Activated effector memory CD4-positive, alpha-beta T cell treated with Interleukin-2 at 50 U/mL for 16 hours (primary cell): Measurements from ENCODE around the gene MLLT6.
A peak's percentile ranks its signal among the peaks of the same experiment; 100 is the strongest.

ENCODE experiments used
- DNase-seq: peaks from one replicate; pipeline ENCODE4 v3.0.0-alpha.2; 2020

The MLLT6 gene

DNA sequence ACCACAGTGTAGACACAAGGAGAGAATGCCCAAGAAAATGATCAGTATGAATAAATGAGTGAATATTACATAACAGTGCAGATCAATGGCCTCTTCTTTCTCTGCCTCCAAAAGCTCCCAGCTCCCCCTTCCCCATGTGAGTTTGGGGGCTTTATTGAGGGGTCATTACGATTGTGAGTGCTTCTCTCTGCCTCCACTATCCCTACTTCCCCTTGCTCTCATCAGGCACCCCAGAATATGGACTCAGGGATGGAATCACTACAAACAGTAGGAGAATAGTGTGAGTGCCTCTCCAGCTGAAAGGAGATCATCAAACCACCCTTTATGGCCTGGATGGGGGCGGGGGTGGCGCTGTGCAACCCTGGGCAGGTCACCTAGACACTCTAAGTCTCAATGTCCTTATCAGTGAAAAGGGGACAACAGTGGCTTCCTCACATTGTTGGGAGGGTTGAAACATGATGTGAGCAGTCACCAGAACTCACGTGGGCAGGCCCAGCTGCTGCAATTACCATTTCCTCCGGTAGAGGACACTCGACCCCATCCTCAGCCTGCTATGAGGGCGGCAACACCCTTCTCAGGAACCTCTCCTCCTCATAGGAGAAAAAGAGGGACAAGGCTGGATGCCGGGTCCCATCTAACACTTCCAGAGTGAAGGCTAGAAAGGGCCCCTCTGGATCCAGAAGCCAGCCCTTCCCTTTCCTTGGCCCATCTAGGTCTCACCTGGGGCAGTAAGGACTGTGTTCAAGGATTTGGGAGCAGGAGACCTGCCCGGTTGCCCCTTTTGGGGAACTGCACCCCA is 28.2 kb upstream of the MLLT6 start:
- DNase-seq: peak; percentile 68

DNA sequence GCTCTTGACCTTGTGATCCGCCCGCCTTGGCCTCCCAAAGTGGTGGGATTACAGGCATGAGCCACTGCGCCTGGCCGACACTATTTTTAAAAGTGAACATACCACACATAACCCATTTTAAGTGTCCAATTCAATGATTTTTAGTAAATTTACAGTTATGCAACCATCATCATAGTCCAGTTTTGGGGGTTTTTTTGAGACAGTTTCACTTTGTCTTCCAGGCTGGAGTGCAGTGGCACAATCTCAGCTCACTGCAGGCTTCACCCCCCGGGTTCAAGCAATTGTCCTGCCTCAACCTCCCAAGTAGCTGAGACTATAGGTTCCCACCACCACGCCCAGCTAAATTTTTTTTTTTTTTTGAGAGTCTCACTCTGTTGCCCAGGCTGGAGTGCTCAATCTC is 27.3 kb upstream of the MLLT6 start:
- no peak for DNase-seq

DNA sequence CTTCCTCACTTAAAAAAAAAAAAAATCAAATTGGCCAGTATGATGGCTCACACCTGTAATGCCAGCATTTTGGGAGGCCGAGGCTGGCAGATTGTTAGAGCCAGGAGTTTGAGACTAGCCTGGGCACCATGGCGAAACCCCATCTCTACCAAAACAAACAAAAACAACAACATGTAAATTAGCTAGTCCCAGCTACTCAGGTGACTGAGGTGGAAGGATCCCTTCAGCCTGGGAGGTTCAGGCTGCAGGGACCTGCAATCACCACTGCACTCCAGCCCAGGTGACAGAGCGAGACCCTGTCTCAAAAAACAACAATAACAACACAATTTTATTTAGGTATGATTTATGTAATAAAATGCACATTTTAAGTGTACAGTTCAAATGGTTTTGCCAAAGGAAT is 24.0 kb upstream of the MLLT6 start:
- no peak for DNase-seq

DNA sequence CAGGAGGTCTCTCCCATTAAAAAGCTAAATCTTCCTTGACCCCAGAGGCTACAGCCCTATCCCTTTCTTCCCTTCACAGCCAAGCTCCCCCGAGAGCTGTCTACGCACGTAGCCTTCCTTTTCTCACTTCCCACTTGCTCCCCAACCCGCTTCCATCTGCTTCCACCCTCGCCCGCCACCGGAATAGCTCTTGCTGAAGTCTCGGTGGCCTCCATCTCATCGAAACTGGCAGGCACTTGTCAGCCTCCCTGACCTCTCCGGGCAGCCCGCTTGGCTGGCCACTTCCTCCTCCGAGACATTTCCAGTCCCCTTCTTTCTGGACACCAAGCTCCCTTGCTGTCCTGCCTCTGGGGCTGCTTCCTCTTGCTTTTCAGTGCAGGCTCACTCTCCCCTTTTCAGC is 19.6 kb upstream of the MLLT6 start:
- DNase-seq: no peak

DNA sequence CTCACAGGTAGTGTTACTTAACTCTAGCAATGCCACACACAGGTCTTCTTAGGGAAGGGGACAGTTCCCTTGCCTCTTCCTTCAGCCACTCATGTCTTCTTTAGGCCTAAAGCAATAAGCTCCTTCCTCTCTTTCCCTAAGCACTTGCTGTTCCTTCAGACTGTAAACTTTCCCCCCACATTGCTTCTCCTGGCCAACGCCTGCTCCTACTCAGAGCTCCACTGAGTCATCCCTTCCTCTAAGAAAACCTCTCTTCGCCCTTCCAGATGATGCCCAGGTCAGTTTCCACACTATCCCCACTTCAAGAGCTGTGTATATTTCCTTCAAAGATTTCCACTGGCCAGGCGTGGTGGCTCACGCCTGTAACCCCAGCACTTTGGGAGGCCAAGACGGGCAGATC is 17.8 kb upstream of the MLLT6 start:
- no peak for DNase-seq

DNA sequence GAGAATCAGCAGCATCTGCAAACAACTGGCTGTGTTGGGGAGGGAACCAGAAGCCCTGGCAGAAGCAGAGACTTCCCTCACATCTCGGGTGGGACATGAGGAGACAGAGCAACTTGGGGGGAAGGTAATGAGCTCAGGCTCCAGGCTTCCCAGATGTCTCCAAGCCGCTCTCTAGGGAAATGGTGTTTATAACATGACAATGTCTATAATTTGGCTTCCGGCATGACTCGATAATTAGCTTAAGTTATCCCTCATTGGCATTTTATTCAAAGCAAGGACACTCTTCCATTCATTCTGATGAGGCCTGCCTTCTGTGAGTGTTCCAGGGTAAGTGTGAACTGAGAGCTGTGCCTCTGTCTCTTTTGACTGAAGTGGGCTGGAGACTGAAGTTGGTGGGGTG is 14.7 kb upstream of the MLLT6 start:
- no peak for DNase-seq

DNA sequence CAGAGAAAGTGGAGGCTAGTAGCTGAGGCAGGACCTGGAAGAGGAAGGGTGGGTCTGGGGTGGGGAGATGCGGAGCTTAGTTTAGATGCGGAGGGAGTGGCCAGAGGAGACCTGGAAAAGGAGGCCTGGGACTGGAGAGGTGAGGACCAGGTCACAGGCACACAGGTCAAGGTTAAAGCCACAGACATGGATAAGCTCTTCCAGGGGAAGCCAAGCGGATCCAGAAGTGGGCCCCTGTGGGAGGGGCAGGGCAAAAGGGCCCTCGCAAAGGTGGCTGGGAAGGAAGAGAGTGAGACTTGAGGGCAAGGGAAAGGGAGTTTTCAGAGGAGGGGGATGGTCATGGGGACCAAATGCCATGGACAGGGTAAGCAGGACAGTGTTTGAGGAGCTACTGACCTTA is 13.9 kb upstream of the MLLT6 start:
- no peak for DNase-seq

DNA sequence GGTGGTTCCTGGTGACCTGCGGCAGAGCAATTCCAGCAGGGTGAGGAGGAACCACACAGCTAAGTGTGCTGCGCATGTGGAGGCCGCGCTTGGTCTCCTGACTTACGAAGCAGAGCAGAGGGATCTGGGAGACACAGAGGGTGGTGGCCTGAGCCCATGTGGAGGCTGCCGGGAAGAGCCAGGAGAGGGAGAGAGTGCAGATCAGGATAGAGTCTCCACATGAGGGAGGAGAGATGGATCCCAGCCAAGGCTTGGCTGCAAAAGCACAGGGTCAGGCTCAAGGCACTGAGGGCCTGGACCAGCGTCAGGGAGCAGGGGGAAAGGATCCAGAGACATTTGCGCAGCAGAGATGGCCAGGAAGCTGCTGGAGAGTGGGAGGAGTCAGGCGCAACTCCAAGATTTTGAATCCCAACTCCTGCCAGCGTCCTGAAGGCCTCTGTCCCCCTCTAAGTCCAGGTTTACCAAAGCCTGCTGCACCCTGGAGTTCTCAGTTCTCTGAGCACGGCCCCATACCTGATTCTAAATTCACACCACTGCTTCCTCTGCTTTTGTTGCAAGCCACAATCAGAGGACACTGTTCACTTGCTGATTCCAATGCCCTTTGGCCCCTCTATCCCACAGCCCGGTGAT is 11.3 kb upstream of the MLLT6 start:
- DNase-seq: no peak

DNA sequence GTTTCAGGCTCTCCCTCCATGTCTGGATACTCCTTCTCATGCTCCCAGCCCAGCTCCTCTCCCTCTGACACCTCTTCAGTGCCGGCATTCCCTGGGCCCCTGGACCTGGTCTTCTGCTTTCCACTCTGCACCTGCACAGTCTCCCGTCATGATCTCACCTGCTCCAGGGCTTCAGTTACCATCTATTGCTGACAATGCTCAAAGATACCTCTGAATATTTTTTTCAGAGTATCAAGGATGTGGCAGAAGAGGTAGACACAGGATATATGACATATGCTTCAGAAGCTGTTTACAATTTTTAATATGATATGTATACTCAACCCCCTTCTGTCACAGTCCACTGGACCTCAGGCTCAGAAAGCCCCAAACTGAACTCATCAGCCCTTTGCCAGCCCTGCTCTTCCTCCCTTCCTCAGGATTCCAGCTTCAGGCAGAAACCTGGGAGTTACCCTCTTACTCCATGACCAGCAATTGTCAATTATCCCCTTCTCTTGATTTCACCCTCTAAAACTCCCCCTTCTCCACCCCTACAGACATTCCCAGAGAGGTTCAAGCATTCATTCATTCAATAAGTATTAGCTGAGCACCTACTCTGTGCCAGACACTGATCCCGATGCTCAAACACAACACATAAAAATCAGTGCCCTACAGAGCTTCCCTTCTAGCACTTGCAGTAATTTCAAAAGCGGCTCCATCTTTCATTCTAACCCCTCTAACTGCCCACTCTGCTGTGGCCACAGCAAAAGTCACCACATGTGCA is 7.8 kb upstream of the MLLT6 start:
- DNase-seq: no peak

DNA sequence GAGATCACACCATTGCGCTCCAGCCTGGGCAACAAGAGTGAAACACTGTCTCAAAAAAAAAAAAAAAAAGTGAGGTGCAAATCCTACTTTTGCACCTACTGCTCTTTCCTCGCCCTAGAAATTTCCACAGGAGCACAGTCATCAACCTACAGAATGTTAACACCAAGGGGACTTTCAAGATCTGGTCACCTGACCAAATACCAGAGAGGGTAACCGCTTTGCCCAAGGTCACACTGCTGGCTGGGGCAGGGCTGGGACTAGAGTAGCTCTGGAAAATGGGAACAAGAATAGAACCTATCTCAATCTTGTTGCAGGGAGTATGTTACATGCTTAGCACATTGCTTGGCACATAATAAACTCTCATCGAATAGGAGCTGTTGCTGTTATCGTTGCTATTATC is 6.3 kb upstream of the MLLT6 start:
- DNase-seq: no peak

DNA sequence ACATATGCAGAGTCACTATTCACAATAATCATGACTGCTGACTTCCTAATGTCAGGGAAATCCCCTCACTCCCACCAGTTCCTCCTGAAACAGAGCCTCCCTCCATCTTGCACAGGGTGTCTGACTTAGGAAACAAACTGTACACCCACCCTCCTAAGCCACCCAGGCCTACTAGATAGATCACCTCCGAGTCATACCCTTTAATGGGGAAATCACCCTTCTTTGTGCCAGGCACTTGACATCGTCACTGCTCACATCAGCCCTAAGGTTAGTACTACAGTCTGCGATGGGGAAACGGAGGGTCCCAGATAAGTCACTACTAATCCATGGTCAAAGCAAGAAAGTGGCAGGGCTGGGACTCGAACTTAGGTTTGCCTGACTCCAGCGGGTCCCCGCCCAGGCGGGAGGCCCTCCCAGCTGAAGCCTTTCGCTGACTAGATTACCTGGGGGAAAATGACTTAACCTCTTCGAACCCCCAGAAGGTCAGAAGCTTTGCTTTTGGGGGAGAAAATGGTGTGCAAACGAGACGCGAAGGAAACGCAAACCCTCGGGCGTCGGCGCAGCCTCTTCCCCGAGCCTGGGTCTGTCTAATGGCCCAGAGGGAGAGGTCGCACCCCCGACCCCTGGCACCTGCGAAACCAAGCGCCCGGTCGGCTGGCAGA is 3.4 kb upstream of the MLLT6 start:
- DNase-seq: peak; percentile 57

DNA sequence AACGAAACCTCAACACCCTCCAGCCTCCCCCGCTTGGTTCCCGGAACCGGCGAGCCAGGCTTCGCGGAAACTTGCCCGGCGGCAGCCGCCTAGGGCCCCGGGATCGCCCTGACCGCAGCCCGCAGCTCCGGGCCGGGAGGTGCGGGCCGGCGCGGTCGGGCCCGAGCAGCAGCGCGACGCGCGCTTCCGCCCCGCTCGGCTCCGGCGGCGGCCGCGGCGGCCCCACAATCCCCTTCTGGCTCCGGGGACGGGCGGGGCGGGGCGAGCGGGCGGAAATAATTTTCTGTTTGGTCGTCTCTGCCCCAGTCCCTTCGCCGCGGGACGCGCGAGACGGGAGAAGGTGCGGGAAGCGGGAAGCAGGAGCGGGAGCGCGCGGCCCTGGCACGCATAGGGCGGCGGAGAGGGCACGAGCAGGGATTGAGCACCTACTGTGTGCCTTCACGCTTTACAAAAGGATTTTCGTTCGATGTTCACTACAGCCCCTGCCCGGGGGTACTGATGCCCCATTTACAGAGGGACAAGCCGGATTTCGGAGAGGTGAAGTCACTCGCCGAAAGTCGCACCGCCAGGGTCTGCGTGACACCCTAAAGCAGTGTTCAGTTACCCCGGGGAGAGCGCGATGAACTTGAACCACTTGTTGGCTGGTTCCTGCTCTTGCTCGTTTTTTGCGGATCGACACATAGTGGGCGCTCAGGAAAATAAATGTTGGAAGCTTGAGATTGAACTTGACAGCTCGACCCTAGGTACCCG is 2.7 kb upstream of the MLLT6 start:
- DNase-seq: peak; percentile 76

DNA sequence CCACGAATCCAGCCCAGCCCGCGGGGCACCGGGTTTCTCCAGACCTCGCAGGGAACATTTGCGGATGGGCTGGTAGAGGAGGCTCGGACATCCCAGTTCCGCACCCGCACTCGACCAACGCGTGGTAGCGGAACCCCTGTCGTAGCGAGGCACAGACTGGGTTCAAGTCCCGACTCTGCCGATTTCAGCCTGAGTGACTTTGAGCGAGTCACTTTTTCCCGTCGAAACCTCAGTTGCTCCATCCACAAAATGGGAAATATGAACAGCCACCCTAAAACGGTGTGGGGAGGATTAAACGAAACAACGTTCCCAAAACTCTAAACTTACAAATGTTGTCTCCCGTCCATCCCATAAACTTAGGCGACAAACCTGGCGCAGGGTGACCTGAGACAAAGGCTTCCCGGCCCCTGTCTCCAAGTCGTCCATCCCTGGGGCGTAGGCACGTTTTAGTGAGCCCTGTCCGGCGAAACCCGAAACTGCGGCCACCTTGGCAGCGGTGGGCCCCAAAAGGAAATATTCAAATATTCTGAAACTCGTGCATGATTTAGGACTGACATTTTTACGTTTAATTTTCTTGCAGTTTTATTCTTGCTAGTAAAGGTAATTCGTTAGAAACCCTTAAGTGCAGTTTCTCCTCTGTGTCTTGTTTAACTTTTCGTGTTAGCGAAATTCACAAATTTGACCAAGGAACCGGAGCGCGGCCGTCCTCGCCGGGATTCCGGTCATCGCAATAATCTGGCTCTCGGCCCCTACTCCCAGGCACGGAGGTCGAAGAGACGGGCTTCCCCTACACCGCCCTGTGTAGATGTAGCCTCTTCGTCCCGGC is 1.9 kb upstream of the MLLT6 start:
- DNase-seq: peak; percentile 5

DNA sequence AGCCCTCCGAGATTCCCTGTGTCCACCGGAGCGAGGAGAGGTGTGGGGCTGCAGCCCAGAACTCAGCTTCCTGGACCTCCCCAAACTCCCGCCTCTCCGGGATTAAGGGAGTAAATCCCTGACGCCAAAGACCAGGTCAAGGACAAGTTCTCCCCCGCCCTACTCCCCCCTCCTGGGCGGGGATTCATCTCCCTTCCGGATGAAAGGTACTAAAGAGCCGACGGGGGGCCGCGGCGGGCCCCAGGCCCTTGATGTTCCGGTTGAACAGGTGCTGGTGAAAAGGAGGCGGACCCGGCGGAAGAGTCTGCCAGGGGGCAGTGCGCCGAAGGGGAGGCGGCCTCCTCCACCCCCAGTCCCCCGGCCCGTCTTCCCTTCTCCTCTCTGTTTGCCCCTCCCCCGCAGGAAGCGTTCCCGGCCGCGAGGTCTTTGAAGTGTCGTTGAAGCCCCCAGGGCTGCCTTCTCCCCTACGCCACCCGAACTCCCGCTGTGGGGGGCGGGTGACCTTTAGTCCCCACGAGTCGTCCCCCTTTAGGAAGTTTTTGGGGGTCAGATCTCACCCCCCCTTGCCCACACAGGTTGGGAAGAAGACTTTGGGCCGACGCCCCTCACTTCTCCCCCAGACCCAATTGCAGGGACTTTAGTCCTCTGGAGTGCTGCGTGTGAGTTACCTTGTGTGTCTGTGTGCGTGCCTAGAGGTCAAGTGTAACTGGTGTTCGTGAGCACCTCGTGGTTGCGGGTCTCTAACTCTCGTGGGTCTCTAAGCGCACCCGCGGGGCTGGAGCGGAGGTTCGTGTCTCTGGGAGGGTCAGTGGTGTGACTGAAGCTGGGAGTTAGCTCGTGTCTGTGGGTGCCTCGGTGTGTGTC is 1.1 kb upstream of the MLLT6 start:
- DNase-seq: peak; percentile 58

DNA sequence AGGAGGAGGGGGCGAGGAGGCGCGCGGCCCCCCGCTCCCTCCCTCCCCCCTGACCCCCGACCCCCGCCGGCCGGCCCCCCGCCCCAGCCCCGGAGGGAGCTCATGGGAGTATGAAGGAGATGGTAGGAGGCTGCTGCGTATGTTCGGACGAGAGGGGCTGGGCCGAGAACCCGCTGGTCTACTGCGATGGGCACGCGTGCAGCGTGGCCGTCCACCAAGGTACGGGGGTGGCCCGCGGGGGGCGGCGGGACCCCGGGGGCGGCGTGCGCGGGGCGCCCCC is 390 bp downstream of the MLLT6 start:
- no peak for DNase-seq

DNA sequence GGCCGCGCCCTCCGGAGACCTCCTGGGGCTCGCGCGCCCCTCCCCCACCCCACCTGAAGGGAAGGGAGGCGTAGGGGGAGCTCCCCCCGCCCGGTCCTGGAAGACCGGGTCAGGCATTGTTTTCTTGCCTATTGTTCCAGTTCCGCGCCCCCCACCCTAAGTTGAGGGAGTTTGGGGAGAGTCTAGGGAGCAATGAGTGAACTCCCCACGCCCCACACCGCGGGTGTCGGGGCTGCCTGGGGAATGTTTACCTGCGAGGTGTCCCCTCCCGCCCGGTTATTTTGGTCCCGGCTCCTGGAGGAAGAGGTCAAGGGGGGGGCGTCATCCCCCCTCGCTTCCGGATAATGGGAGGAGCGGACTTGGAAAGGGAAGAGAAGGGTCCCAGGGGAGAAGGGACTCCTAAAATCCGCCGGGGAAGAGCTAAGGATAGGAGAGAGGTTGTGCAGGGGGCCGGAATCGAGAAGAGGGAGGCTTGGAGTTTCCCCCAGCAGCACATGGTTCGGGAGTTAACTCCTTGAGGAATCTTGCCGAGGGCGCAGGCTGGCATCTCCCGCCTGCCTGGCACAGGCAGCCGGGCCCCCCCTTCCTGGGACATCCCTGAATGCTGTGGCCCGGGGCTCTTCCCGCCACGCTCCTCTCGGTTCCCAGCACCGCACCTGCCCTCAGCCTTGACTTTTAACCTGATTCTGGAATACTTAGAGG is 881 bp downstream of the MLLT6 start:
- peak; percentile 32 for DNase-seq

DNA sequence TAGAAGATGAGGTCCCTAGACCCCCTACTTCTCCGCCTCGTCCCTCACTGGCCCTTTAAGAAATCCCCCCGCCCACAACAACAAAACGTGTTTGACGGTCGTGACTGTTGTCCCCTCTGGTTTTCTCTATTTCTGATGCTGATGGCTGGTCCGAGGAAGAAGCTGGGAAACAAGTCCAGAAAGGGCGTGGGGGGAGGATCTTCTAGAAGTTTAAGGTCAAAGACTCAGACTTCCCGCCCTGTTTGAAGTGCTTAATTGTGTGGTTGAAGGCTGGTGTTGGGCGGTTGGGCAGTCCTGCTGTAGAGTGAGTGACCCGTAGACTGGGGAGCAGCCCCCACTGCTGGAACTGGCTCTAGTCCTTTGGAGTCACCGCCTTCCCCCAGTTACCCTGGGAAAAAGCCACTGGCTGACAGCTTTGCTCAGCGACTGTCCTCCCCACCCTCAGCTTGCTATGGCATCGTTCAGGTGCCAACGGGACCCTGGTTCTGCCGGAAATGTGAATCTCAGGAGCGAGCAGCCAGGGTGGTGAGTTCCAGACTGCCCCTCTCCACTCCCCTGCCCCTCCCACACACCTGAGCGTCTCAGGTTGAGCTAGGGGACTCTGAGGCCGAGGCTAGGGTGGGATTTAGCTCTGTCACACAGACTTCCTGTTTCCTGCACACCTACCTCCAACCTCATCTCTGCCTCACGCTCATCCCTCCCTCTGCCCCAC is 1.6 kb downstream of the MLLT6 start:
- DNase-seq: peak; percentile 23

DNA sequence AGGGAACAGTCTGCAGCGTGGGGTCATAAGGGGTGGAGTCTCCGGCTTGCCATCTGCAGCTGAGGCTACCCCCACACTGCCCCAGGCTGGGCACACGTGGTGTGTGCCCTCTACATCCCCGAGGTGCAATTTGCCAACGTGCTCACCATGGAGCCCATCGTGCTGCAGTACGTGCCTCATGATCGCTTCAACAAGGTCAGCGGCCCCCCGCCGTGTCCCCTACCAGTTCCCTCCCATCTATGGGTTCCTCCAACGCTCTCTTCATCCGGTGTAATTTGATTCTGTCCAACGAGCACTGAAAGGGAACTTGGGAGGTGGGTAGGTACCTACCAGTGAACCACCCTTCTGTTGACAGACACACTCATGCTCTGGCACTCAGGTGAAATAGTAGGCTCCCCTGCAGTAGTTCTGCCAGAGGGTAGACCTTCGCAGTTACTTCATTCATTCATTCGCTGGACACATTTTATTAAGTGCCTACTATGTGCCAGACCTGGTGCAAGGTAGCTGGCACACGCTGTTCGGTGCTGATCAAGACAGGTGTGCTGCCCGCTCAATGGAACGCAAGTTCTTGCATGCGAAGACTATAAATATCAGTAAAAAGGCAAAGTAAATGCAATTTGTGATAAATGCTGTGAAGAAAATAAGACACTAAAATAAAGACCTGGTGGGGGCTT is 2.7 kb downstream of the MLLT6 start:
- DNase-seq: no peak
